NOMO-1 treated with dmso at 0.1 percent for 144 hours (cell line): ENCODE measurements around the gene ASB13.

Experiments used
- DNase-seq: peaks from one replicate; lab custom pipeline; 2025; ENCODE audit not compliant: unreplicated experiment; lab: John Stamatoyannopoulos, UW

ASB13 gene

GRCh38 chr10:5591336-5591824 lies 75.0 kb downstream of the ASB13 start:
- no peak for DNase-seq

DNA sequence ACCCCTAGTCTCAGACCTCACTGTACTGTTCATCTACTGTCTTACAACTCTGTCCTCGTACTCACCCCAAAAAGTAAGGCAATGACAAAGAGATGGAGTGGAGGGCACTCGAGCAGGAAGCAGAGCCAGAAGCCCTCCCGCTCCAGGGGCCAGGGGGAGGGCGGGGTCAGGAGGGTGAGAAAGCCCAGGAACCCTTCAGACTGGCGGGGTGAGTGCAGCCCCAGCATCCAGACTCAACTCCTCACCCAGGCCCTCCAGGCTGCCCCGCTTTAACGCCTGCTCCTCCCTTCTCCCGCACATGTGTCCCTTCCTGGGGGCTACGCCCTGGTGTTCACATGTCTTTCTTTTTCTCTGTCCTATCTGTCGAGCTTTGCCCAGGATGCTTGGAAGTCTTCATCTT lies 75.6 kb downstream of the ASB13 start:
- no peak for DNase-seq

DNA sequence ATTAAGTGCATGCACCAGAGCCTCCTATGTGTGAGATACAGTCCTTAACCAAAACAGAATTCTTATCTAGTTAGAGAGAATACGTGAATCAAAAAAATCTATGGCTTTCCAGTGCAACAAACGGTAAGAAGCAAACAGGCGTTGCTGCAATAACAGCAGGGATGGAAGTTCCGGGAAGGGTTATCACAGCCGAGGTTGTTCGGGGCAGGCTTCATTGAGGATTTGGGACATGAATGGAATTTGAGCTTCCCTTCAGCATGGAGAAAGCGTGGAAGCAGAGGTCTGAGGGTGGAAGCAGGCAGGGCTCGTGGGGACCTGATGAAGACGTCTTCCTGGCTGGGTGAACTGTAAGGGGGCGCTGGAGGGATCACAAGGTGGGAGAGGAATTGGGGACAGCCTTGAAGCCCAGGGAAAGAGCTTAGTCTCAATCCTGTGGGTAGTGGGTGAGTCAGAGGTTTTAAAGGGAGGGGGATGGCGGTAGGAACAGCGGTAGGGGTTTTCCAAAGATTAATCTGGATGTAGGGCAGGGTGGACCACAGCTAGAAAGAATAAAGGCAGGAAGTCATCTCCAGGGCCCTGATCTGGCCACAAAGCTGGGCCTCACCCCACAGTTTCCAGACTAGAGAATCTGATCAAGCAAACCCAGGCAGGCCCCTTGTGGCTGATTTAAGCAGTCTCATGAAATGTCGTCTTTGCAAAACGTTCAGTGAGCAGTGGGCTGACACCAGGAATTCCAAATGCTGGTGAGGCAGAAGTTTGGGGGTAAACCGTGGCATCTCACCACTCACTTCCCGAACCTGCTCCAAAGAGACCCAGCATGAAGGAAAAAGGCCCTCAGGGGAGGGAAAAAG lies 76.5 kb downstream of the ASB13 start:
- no peak for DNase-seq

GRCh38 chr10:5589011-5589660 lies 77.3 kb downstream of the ASB13 start:
- DNase-seq, result no peak
